NCI-H1092 (cell line): ENCODE measurements around the gene WBP1.
"Not testable (repeated sequence)": the region's sequence is repeated elsewhere in the genome, so short reads cannot be mapped to it uniquely, and the experiment has no call there.

Source experiments
- DNase-seq: peaks from one replicate; lab custom pipeline; 2025; lab: John Stamatoyannopoulos, UW

WBP1 gene

GRCh38 chr2:74458132-74458937 lies at the start of gene WBP1:
Gene WBP1, plus strand, starts transcription at chr2:74458438. Its CDS starts 165 bp downstream, at chr2:74458603.
- peak; percentile 97 for DNase-seq

GRCh38 chr2:74413001-74413698 lies 45.1 kb upstream of the WBP1 start:
- no peak for DNase-seq

- DNase-seq: no peak
These were observed 43.8 kb upstream of the WBP1 start for GRCh38 chr2:74414441-74414840.

GRCh38 chr2:74414881-74415761 lies 43.1 kb upstream of the WBP1 start:
- no peak for DNase-seq

GRCh38 chr2:74415762-74416395 lies 42.4 kb upstream of the WBP1 start:
- no peak for DNase-seq

- DNase-seq: no peak
These were observed 41.5 kb upstream of the WBP1 start for GRCh38 chr2:74416778-74417177.

- DNase-seq: no peak
These were observed 41.0 kb upstream of the WBP1 start for GRCh38 chr2:74417197-74417596.

GRCh38 chr2:74417763-74418162 lies 40.5 kb upstream of the WBP1 start:
- no peak for DNase-seq

GRCh38 chr2:74418312-74418711 lies 39.9 kb upstream of the WBP1 start:
- no peak for DNase-seq

- no peak for DNase-seq
These were observed 38.9 kb upstream of the WBP1 start for GRCh38 chr2:74419345-74419744.

GRCh38 chr2:74420006-74420405 lies 38.2 kb upstream of the WBP1 start:
- DNase-seq: no peak

- not testable (repeated sequence) for DNase-seq
These were observed 37.7 kb upstream of the WBP1 start for GRCh38 chr2:74420443-74421103.

GRCh38 chr2:74421221-74421870 lies 36.9 kb upstream of the WBP1 start, which contains the start of the genes C2orf81 and WDR54:
Gene C2orf81, minus strand, starts transcription at chr2:74421619. Its CDS starts 59 bp downstream, at chr2:74421560.
Gene WDR54, plus strand, starts transcription at chr2:74421730. Its CDS starts 424 bp downstream, at chr2:74422154.
- DNase-seq: peak; percentile 85

- no peak for DNase-seq
These were observed 34.8 kb upstream of the WBP1 start for GRCh38 chr2:74423231-74424095.

GRCh38 chr2:74424139-74424992 lies 33.9 kb upstream of the WBP1 start:
- DNase-seq: no peak

GRCh38 chr2:74424995-74425406 lies 33.2 kb upstream of the WBP1 start:
- no peak for DNase-seq

- DNase-seq: no peak
These were observed 32.7 kb upstream of the WBP1 start for GRCh38 chr2:74425523-74425922.

- no peak for DNase-seq
These were observed 32.0 kb upstream of the WBP1 start for GRCh38 chr2:74426181-74426758.
